Measurements from ENCODE around the gene CNKSR1.

CNKSR1 gene

GRCh38 chr1:26189331-26189730, 12.0 kb downstream of the CNKSR1 start:
- Histone ChIP-seq H3K4me3 (ENCODE audit: low read length in 2 of 2) (no peak overlapping the region), H3K4me1 (ENCODE audit: control insufficient read depth, insufficient read depth, low read length) (no peaks in the 10 kb centered on the region), H3K27me3 (ENCODE audit: control insufficient read depth in 1 of 2, insufficient read depth in 2 of 2, low read length in 2 of 2) (no peaks in the 10 kb centered on the region), H3K36me3 (ENCODE audit: control insufficient read depth in 2 of 2, insufficient read depth in 2 of 2, low read length in 2 of 2) (no peaks in the 10 kb centered on the region), H3K9ac (ENCODE audit: low read length in 2 of 2) (no peak overlapping the region), H3K9me3 (ENCODE audit: control insufficient read depth in 2 of 2, low read length in 2 of 2) (no peaks in the 10 kb centered on the region), H3K27ac (ENCODE audit: low read length) (no peak overlapping the region)

GRCh38 chr1:26189751-26190275, 12.5 kb downstream of the CNKSR1 start:
- H3K27me3 ChIP-seq (ENCODE audit: control insufficient read depth in 1 of 2, insufficient read depth in 2 of 2, low read length in 2 of 2) = no peaks in the 10 kb centered on the region
- H3K4me1 ChIP-seq (ENCODE audit: control insufficient read depth, insufficient read depth, low read length) = no peaks in the 10 kb centered on the region
- H3K9ac ChIP-seq (ENCODE audit: low read length in 2 of 2) = no peak overlapping the region
- H3K9me3 ChIP-seq (ENCODE audit: control insufficient read depth in 2 of 2, low read length in 2 of 2) = no peaks in the 10 kb centered on the region
- no peak overlapping the region for H3K4me3 ChIP-seq (ENCODE audit: low read length in 2 of 2)
- no peak overlapping the region for H3K27ac ChIP-seq (ENCODE audit: low read length)
- no peaks in the 10 kb centered on the region for H3K36me3 ChIP-seq (ENCODE audit: control insufficient read depth in 2 of 2, insufficient read depth in 2 of 2, low read length in 2 of 2)

GRCh38 chr1:26190373-26190987, 13.2 kb downstream of the CNKSR1 start, which contains the start of gene CATSPER4:
TSS of gene CATSPER4 (plus strand) at chr1:26190602. CDS start at chr1:26190628, 26 bp downstream.
- H3K27ac ChIP-seq (ENCODE audit: low read length) = no peak within 1 kb of the TSS
- no peaks in the 10 kb centered on the region for H3K27me3 ChIP-seq (ENCODE audit: control insufficient read depth in 1 of 2, insufficient read depth in 2 of 2, low read length in 2 of 2)
- no peaks in the 10 kb centered on the region for H3K4me1 ChIP-seq (ENCODE audit: control insufficient read depth, insufficient read depth, low read length)
- no peaks in the 10 kb centered on the region for H3K36me3 ChIP-seq (ENCODE audit: control insufficient read depth in 2 of 2, insufficient read depth in 2 of 2, low read length in 2 of 2)
- no peaks in the 10 kb centered on the region for H3K9me3 ChIP-seq (ENCODE audit: control insufficient read depth in 2 of 2, low read length in 2 of 2)
- H3K4me3 ChIP-seq (ENCODE audit: low read length in 2 of 2) = no peak within 1 kb of the TSS
- no peak within 1 kb of the TSS for H3K9ac ChIP-seq (ENCODE audit: low read length in 2 of 2)

GRCh38 chr1:26191739-26192138, 14.4 kb downstream of the CNKSR1 start:
- H3K27ac ChIP-seq (ENCODE audit: low read length) = no peak overlapping the region
- no peaks in the 10 kb centered on the region for H3K27me3 ChIP-seq (ENCODE audit: control insufficient read depth in 1 of 2, insufficient read depth in 2 of 2, low read length in 2 of 2)
- H3K4me1 ChIP-seq (ENCODE audit: control insufficient read depth, insufficient read depth, low read length) = no peaks in the 10 kb centered on the region
- H3K9me3 ChIP-seq (ENCODE audit: control insufficient read depth in 2 of 2, low read length in 2 of 2) = no peaks in the 10 kb centered on the region
- no peaks in the 10 kb centered on the region for H3K36me3 ChIP-seq (ENCODE audit: control insufficient read depth in 2 of 2, insufficient read depth in 2 of 2, low read length in 2 of 2)
- no peak overlapping the region for H3K9ac ChIP-seq (ENCODE audit: low read length in 2 of 2)
- H3K4me3 ChIP-seq (ENCODE audit: low read length in 2 of 2) = no peak overlapping the region

GRCh38 chr1:26195805-26196204, 18.5 kb downstream of the CNKSR1 start:
- H3K9me3 ChIP-seq (ENCODE audit: control insufficient read depth in 2 of 2, low read length in 2 of 2) = no peaks in the 10 kb centered on the region
- no peaks in the 10 kb centered on the region for H3K36me3 ChIP-seq (ENCODE audit: control insufficient read depth in 2 of 2, insufficient read depth in 2 of 2, low read length in 2 of 2)
- no peak overlapping the region for H3K27ac ChIP-seq (ENCODE audit: low read length)
- no peak overlapping the region for H3K4me3 ChIP-seq (ENCODE audit: low read length in 2 of 2)
- H3K4me1 ChIP-seq (ENCODE audit: control insufficient read depth, insufficient read depth, low read length) = no peaks in the 10 kb centered on the region
- peaks cover 2 to 10% of the 10 kb centered on the region in 2 donors for H3K27me3 ChIP-seq (ENCODE audit: control insufficient read depth in 1 of 2, insufficient read depth in 2 of 2, low read length in 2 of 2)
- H3K9ac ChIP-seq (ENCODE audit: low read length in 2 of 2) = no peak overlapping the region

GRCh38 chr1:26197301-26197700, 20.0 kb downstream of the CNKSR1 start:
- Histone ChIP-seq H3K27ac (ENCODE audit: low read length) (no peak overlapping the region), H3K4me1 (ENCODE audit: control insufficient read depth, insufficient read depth, low read length) (no peaks in the 10 kb centered on the region), H3K9ac (ENCODE audit: low read length in 2 of 2) (no peak overlapping the region)

GRCh38 chr1:26197813-26198212, 20.5 kb downstream of the CNKSR1 start:
- H3K27ac ChIP-seq (ENCODE audit: low read length) = no peak overlapping the region
- no peaks in the 10 kb centered on the region for H3K36me3 ChIP-seq (ENCODE audit: control insufficient read depth in 2 of 2, insufficient read depth in 2 of 2, low read length in 2 of 2)
- no peaks in the 10 kb centered on the region for H3K4me1 ChIP-seq (ENCODE audit: control insufficient read depth, insufficient read depth, low read length)
- H3K9me3 ChIP-seq (ENCODE audit: control insufficient read depth in 2 of 2, low read length in 2 of 2) = no peaks in the 10 kb centered on the region
- no peak overlapping the region for H3K9ac ChIP-seq (ENCODE audit: low read length in 2 of 2)
- no peak overlapping the region for H3K4me3 ChIP-seq (ENCODE audit: low read length in 2 of 2)
- H3K27me3 ChIP-seq (ENCODE audit: control insufficient read depth in 1 of 2, insufficient read depth in 2 of 2, low read length in 2 of 2) = peaks cover 6 to 13% of the 10 kb centered on the region in 2 donors

More at GRCh38 chr1:26197301-26197700, 20.0 kb downstream of the CNKSR1 start:
- Histone ChIP-seq H3K9me3 (ENCODE audit: control insufficient read depth in 2 of 2, low read length in 2 of 2) (no peaks in the 10 kb centered on the region), H3K4me3 (ENCODE audit: low read length in 2 of 2) (no peak overlapping the region), H3K36me3 (ENCODE audit: control insufficient read depth in 2 of 2, insufficient read depth in 2 of 2, low read length in 2 of 2) (no peaks in the 10 kb centered on the region), H3K27me3 (ENCODE audit: control insufficient read depth in 1 of 2, insufficient read depth in 2 of 2, low read length in 2 of 2) (peaks cover 6 to 13% of the 10 kb centered on the region in 2 donors)

GRCh38 chr1:26200413-26200812, 23.1 kb downstream of the CNKSR1 start:
- Histone ChIP-seq H3K4me3 (ENCODE audit: low read length in 2 of 2) (no peak overlapping the region), H3K9me3 (ENCODE audit: control insufficient read depth in 2 of 2, low read length in 2 of 2) (no peaks in the 10 kb centered on the region), H3K9ac (ENCODE audit: low read length in 2 of 2) (no peak overlapping the region), H3K27ac (ENCODE audit: low read length) (no peak overlapping the region), H3K36me3 (ENCODE audit: control insufficient read depth in 2 of 2, insufficient read depth in 2 of 2, low read length in 2 of 2) (no peaks in the 10 kb centered on the region), H3K27me3 (ENCODE audit: control insufficient read depth in 1 of 2, insufficient read depth in 2 of 2, low read length in 2 of 2) (peaks cover 6 to 16% of the 10 kb centered on the region in 2 donors), H3K4me1 (ENCODE audit: control insufficient read depth, insufficient read depth, low read length) (no peaks in the 10 kb centered on the region)

- Histone ChIP-seq H3K36me3 (ENCODE audit: control insufficient read depth in 2 of 2, insufficient read depth in 2 of 2, low read length in 2 of 2) (no peaks in the 10 kb centered on the region), H3K4me1 (ENCODE audit: control insufficient read depth, insufficient read depth, low read length) (no peaks in the 10 kb centered on the region), H3K27me3 (ENCODE audit: control insufficient read depth in 1 of 2, insufficient read depth in 2 of 2, low read length in 2 of 2) (peaks cover 4 to 10% of the 10 kb centered on the region in 2 donors), H3K9ac (ENCODE audit: low read length in 2 of 2) (no peak overlapping the region), H3K4me3 (ENCODE audit: low read length in 2 of 2) (no peak overlapping the region), H3K9me3 (ENCODE audit: control insufficient read depth in 2 of 2, low read length in 2 of 2) (no peaks in the 10 kb centered on the region), H3K27ac (ENCODE audit: low read length) (no peak overlapping the region)
These were observed 26.5 kb downstream of the CNKSR1 start for GRCh38 chr1:26203642-26204318.

GRCh38 chr1:26210147-26210870, 33.0 kb downstream of the CNKSR1 start:
- H3K36me3 ChIP-seq (ENCODE audit: control insufficient read depth in 2 of 2, insufficient read depth in 2 of 2, low read length in 2 of 2) = no peaks in the 10 kb centered on the region
- no peaks in the 10 kb centered on the region for H3K27me3 ChIP-seq (ENCODE audit: control insufficient read depth in 1 of 2, insufficient read depth in 2 of 2, low read length in 2 of 2)
- no peak overlapping the region for H3K27ac ChIP-seq (ENCODE audit: low read length)
- no peak overlapping the region for H3K4me3 ChIP-seq (ENCODE audit: low read length in 2 of 2)
- H3K9me3 ChIP-seq (ENCODE audit: control insufficient read depth in 2 of 2, low read length in 2 of 2) = no peaks in the 10 kb centered on the region
- H3K9ac ChIP-seq (ENCODE audit: low read length in 2 of 2) = no peak overlapping the region
- no peaks in the 10 kb centered on the region for H3K4me1 ChIP-seq (ENCODE audit: control insufficient read depth, insufficient read depth, low read length)

Data from stomach smooth muscle (tissue), 2 donors.